Measurements from ENCODE around the gene MYLK2.

Gene MYLK2

DNA sequence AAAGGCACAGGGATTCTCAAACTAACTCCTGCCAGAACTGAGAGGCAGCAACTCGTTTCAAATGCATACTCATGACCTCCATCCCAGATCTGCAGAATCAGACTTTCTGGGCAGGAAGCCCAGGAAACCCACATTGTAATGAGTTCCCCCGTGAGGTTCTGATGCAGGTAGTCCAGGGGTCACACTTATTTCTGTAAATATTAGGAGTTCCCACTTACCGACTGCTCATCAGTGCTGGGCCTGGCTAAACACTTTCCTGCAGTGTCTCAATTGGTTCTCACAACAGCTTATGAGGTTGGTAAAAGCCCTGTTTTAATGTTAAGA lies 39.6 kb downstream of the MYLK2 start:
- TF ChIP-seq POLR2AphosphoS5 (IDR thresholded peaks at IDR 0.05; ENCODE audit: low read depth, low read length) (no peak), SIN3A (IDR thresholded peaks at IDR 0.05; ENCODE audit: borderline replicate concordance, insufficient read depth, low read length) (no peak), FOXP2 (optimal IDR thresholded peaks at IDR 0.05; ENCODE audit: borderline replicate concordance, extremely low read depth, extremely low read length, insufficient read depth) (no peak), TAF1 (IDR thresholded peaks at IDR 0.05; ENCODE audit: borderline replicate concordance, insufficient read depth, low read length) (no peak)
- TF ChIP-seq, protein P1, sequence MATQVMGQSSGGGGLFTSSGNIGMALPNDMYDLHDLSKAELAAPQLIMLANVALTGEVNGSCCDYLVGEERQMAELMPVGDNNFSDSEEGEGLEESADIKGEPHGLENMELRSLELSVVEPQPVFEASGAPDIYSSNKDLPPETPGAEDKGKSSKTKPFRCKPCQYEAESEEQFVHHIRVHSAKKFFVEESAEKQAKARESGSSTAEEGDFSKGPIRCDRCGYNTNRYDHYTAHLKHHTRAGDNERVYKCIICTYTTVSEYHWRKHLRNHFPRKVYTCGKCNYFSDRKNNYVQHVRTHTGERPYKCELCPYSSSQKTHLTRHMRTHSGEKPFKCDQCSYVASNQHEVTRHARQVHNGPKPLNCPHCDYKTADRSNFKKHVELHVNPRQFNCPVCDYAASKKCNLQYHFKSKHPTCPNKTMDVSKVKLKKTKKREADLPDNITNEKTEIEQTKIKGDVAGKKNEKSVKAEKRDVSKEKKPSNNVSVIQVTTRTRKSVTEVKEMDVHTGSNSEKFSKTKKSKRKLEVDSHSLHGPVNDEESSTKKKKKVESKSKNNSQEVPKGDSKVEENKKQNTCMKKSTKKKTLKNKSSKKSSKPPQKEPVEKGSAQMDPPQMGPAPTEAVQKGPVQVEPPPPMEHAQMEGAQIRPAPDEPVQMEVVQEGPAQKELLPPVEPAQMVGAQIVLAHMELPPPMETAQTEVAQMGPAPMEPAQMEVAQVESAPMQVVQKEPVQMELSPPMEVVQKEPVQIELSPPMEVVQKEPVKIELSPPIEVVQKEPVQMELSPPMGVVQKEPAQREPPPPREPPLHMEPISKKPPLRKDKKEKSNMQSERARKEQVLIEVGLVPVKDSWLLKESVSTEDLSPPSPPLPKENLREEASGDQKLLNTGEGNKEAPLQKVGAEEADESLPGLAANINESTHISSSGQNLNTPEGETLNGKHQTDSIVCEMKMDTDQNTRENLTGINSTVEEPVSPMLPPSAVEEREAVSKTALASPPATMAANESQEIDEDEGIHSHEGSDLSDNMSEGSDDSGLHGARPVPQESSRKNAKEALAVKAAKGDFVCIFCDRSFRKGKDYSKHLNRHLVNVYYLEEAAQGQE (IDR thresholded peaks at IDR 0.05; ENCODE audit: insufficient read depth in 1 of 2, low read depth in 2 of 2, low read length in 2 of 2), result no peak

GRCh38 chr20:31859266-31859997 lies 40.3 kb downstream of the MYLK2 start:
- TF ChIP-seq FOXP2 (optimal IDR thresholded peaks at IDR 0.05; ENCODE audit: borderline replicate concordance, extremely low read depth, extremely low read length, insufficient read depth) (no peak), SIN3A (IDR thresholded peaks at IDR 0.05; ENCODE audit: borderline replicate concordance, insufficient read depth, low read length) (no peak), POLR2AphosphoS5 (IDR thresholded peaks at IDR 0.05; ENCODE audit: low read depth, low read length) (no peak), TAF1 (IDR thresholded peaks at IDR 0.05; ENCODE audit: borderline replicate concordance, insufficient read depth, low read length) (no peak)
- TF ChIP-seq, protein P1 (IDR thresholded peaks at IDR 0.05; ENCODE audit: insufficient read depth in 1 of 2, low read depth in 2 of 2, low read length in 2 of 2), result no peak

DNA sequence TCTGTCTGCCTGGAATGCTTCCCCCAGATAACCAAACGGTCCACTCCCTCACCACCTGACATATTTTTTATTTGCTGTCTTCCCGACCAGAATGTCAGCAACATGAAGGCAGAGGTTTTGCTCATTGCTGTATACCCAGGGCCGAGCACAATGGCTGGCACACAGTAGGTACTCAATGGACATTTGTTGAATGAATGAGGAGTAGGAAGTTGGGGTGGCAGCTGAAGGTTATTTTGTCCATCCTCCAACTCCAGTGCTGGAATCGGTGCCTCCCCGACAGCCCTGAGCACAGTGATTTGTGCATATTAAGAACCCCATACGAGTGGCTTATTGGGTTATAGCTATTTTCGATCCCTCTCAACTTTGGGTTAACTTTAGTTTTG lies 40.8 kb downstream of the MYLK2 start:
- TF ChIP-seq, protein P1 (IDR thresholded peaks at IDR 0.05; ENCODE audit: insufficient read depth in 1 of 2, low read depth in 2 of 2, low read length in 2 of 2), result no peak
- TF ChIP-seq SIN3A (IDR thresholded peaks at IDR 0.05; ENCODE audit: borderline replicate concordance, insufficient read depth, low read length) (no peak), FOXP2 (optimal IDR thresholded peaks at IDR 0.05; ENCODE audit: borderline replicate concordance, extremely low read depth, extremely low read length, insufficient read depth) (no peak), POLR2AphosphoS5 (IDR thresholded peaks at IDR 0.05; ENCODE audit: low read depth, low read length) (no peak), TAF1 (IDR thresholded peaks at IDR 0.05; ENCODE audit: borderline replicate concordance, insufficient read depth, low read length) (no peak)

DNA sequence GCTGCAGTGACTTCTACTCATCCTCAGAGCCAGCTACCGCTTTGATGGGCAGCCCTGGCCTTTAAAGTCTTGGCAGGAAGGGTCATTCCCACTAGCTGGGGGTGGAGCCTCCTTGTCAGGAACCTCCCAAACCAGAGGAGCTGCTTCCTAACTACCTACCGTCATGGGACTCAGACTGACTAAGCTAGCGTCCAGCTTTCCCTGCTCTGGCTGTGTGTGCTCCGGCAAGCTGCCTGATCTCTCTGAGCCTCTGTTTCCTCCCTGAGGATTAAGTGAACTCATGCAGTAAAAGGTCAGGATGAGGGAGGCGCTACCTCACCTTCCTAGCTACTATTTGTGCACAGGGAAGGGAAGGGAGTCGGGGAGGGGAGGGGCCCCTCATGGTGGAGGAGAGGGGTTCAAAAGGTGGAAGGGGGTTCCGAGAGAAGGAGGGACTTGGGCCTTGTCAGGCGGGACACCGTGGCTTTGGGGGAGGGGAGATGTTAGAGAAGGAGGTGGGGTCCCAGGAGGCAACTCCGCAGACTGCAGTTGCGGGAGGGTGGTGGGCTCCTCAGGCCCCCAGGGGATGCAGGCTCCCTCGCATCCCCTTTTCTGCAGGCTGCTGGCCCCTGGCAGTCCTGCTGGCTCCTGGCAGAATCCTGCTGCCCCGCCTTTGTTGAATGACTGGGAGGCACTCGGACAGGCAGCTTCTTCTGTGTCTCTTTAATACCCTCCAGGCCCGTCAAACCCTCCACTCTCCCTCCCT lies 41.4 kb downstream of the MYLK2 start:
- TF ChIP-seq FOXP2 (optimal IDR thresholded peaks at IDR 0.05; ENCODE audit: borderline replicate concordance, extremely low read depth, extremely low read length, insufficient read depth), result no peak
- TF ChIP-seq, protein P1 (IDR thresholded peaks at IDR 0.05; ENCODE audit: insufficient read depth in 1 of 2, low read depth in 2 of 2, low read length in 2 of 2), result 0 out of 4 replicates have a peak, but pooled peaks of 1 of the 2 experiments have one; percentile 15
